KOPT-K1 (cell line): ENCODE data around the gene CHST8.

Experiments used
- H3K27ac ChIP-seq: fragments of 200-600 bp; sonication (generic); 2 replicates; pipeline ENCODE4 v1.5.1; 2016; ENCODE audit warnings: antibody characterized with exemption, mild to moderate bottlenecking, low read depth, low read length; ENCODE audit not compliant: poor library complexity, severe bottlenecking
- H3K36me3 ChIP-seq: fragments of 200-600 bp; sonication (generic); 2 replicates; pipeline ENCODE4 v1.5.1; 2017; ENCODE audit warnings: antibody characterized with exemption, mild to moderate bottlenecking, low read length, moderate library complexity; ENCODE audit not compliant: insufficient read depth
- H3K9me3 ChIP-seq: fragments of 200-600 bp; sonication (generic); 2 replicates; pipeline ENCODE4 v1.5.1; 2017; ENCODE audit warnings: antibody characterized with exemption, low read length, mild to moderate bottlenecking; ENCODE audit not compliant: insufficient read depth, poor library complexity, severe bottlenecking

The CHST8 gene

DNA sequence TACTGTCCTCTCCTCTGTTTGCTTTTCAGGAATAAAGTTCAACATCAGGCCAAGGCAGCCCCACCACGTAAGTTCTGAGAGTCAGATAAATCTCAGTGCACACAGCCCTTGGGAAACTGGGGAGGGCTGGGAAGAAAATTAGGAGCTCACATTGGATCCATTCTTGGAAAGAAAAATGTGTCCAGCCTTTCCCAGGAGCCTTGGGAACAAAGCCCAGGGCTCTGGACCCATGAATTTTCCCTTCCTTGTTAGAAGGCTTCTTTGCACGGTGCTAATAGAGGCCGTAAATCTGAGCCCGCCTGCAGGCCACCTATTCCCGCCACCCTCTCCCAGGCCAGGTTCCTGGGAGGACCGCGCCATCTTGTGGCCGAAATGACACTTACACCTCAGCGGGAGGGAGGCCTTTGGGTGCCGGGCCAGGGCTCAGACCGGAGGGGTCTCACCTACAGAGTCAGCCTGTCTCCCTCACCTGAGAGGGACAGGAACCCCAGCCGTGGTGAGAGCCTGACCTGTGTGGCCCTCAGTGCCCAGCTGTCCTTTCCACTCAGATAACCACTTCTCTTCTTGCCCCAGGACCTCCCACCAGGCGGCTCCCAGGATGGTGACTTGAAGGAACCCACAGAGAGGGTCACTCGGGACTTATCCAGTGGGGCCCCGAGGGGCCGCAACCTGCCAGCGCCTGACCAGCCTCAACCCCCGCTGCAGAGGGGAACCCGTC lies 149.8 kb downstream of the CHST8 start:
- no peak overlapping the region for H3K27ac ChIP-seq
- no peaks in the 10 kb centered on the region for H3K9me3 ChIP-seq
- H3K36me3 ChIP-seq, result no peaks in the 10 kb centered on the region

- H3K27ac ChIP-seq, result no peak overlapping the region
- H3K9me3 ChIP-seq, result no peaks in the 10 kb centered on the region
- H3K36me3 ChIP-seq, result no peaks in the 10 kb centered on the region
Observed at GRCh38 chr19:33772102-33772857, 150.5 kb downstream of the CHST8 start.

- Histone ChIP-seq H3K27ac (no peak overlapping the region), H3K36me3 (no peaks in the 10 kb centered on the region), H3K9me3 (no peaks in the 10 kb centered on the region)
Observed at GRCh38 chr19:33772858-33773180, 151.1 kb downstream of the CHST8 start.

DNA sequence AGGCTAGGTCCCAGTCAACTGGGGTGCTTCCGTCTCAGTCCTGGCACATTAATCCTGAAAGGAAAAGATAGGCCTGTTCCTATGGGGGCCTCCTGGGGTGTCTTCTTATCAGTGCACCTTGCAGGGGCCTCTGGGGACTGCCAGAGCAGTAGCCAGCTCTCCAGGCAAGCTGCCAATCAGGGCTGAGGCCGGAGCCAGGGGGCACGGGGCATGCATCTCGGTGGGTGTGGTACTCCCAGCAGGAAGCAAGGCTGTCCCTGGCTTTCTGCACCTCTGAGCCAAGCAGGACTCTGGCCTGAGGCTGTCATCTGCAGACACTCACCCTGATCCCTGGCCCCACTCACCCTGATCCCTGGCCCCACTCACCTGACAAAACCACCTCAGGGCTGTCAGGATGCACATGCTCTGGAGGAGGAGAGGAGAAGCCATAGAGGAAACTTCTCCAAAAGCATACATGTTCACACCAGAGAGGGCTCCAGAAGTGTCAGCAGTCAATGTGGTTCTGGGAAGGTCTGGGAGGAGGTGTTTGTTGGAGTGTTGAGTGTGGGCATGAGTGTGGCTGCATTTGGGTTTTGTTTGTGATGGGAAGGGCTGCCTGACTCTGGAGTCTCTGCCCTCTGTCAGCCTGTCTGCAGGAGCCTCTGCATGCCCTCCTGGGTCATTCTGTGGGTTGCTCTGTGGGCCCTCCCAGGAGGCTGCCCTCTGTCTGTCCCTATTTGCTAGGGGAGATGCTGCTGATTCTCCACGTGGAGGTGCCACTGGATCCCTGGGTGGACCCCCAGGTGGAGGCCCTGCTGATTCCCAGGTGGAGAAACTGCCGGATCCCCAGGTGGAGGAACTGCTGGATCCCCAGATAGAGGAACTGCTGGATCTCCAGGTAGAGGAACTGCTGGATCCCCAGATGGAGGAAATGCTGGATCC lies 152.2 kb downstream of the CHST8 start:
- H3K36me3 ChIP-seq, result no peaks in the 10 kb centered on the region
- H3K9me3 ChIP-seq, result no peaks in the 10 kb centered on the region
- no peak overlapping the region for H3K27ac ChIP-seq

GRCh38 chr19:33774751-33775150 lies 153.0 kb downstream of the CHST8 start:
- Histone ChIP-seq H3K9me3 (no peaks in the 10 kb centered on the region), H3K27ac (no peak overlapping the region)

GRCh38 chr19:33775731-33776487 lies 154.2 kb downstream of the CHST8 start:
- Histone ChIP-seq H3K36me3 (no peaks in the 10 kb centered on the region), H3K27ac (no peak overlapping the region), H3K9me3 (no peaks in the 10 kb centered on the region)

More at GRCh38 chr19:33774751-33775150, 153.0 kb downstream of the CHST8 start:
- H3K36me3 ChIP-seq, result no peaks in the 10 kb centered on the region

GRCh38 chr19:33777351-33777750 lies 155.6 kb downstream of the CHST8 start:
- no peak overlapping the region for H3K27ac ChIP-seq
- no peaks in the 10 kb centered on the region for H3K9me3 ChIP-seq
- H3K36me3 ChIP-seq, result no peaks in the 10 kb centered on the region

DNA sequence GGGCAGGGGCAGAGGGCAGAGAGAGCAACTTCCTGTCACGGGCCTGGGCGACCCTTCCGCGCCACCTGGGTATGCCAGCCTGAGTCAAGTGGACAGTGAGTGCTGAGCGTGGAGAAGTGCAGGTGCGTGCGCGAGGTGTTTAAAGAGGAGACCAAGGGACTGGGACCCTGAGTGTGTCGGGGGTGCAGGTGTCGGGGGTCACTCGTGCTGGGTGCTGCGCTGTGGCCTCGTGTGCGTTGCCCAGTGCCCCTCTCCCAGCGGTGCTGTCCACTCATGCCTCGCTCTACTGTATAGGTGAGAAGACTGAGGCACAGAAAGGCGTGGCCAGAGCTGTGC lies 156.0 kb downstream of the CHST8 start:
- no peak overlapping the region for H3K27ac ChIP-seq
- no peaks in the 10 kb centered on the region for H3K36me3 ChIP-seq
- no peaks in the 10 kb centered on the region for H3K9me3 ChIP-seq

DNA sequence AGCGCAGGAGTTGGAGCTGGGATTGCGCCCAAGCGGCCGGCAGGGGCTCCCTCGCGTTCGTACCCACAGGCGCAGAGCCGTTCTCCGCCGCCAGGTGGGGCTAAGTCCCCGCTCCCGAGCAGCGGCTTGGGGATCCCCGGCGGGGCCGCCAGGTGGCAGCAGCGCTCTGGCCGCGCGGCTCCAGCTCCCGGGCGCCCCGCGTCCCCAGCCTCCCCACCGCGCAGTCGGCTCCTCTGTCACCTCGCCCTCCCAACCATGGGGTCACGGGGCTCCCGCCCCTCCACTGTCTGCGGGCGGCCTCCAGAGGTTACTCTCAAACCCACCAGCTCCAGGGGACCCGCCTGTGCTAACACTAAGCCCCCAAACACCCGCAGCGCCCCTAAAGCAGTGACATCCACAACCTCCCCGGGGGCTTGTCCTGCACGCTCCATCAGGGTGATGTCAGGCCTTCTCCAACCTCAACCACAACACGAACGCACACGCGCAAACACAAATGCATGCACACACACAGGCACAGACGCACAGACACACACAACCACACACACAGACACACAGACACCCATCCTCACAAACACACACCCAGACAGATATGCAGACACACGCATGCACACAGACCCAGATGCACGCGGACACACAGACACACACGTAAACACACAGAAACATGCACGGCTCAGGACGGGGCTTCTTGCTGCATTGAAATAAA lies 156.5 kb downstream of the CHST8 start:
- Histone ChIP-seq H3K9me3 (no peaks in the 10 kb centered on the region), H3K27ac (no peak overlapping the region), H3K36me3 (no peaks in the 10 kb centered on the region)

DNA sequence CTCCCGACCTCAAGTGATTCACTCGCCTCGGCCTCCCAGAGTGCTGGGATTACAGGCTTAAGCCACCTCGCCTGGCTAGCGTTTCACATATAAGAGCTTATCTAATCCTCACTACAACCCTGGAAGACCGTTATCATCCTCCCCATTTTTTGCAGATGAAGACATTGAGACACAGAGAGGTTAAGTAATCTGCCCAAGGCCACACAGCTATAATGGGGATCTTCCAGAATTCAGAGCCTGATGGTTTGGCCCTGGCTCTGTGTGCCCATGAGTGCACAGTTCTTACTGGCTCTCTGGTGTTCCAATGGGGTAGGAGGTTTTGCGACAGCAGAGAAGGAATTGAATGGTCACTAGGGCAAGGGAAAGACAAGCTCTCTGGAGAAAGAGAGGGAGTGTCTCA lies 158.1 kb downstream of the CHST8 start:
- Histone ChIP-seq H3K9me3 (no peaks in the 10 kb centered on the region), H3K36me3 (no peaks in the 10 kb centered on the region), H3K27ac (no peak overlapping the region)

DNA sequence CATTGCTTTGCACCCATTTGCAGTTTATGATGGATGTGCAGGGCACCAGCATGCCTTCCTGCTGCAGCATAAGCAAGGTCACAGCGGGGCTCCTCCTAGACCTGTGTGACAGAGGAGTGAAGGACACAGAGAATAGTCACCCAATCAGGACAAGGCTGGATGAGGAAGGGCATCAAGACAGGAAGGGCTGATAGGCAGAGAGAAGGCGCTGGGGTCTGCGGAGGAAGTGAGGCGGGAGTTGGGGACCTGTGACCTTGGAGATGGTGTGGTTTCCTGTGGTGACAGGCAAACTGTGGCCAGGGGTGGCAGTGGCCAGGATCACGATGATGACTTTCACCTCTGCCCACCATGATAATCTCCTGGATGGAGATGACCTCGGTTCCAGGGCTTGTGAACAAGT lies 158.5 kb downstream of the CHST8 start:
- Histone ChIP-seq H3K9me3 (no peaks in the 10 kb centered on the region), H3K27ac (no peak overlapping the region), H3K36me3 (no peaks in the 10 kb centered on the region)

- Histone ChIP-seq H3K36me3 (no peaks in the 10 kb centered on the region), H3K27ac (no peak overlapping the region), H3K9me3 (no peaks in the 10 kb centered on the region)
Observed at GRCh38 chr19:33780746-33781145, 159.0 kb downstream of the CHST8 start.

DNA sequence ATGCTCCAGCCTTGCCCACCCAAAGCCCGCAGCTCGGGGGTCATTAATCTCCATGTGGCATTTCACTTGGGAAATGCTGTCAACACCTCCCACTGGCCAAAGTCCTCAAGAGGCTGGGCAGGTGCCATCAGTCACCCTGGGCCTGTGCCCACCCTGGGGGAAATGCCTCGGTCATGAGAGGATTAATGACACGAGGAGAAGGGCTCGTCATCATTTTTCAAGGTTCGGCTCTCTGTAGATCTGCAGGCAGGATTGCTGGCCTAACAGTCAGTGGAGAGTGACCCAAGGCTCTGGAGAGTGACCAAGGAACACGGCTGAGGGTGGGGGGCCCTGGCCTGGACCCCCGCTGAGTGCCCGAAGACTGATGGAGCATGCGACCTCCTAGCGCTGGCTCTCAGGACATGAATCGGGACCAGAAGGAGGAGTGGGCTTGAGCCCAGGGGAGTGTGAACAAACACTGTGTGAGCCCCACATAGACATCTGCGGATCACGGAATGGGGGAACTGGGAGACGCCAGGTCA lies 159.7 kb downstream of the CHST8 start:
- no peak overlapping the region for H3K27ac ChIP-seq
- no peaks in the 10 kb centered on the region for H3K9me3 ChIP-seq

DNA sequence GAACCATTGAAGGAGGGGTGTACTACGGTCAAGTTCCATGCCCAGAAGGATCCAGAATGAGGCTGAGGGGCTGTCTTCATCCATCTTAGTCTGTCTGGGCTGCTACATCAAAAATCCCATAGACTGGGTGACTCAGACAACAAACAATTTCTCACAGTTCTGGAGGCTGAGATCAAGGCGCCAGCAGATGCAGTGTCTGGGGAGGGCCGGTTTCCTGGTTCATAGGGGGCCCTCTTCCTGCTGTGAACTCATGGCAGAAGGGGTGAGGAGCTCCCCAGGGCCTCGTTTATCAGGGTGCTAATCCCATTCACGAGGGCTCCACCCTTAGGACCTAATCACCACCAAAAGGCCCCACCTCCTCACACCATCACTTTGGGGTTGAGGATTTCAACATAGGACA lies 160.2 kb downstream of the CHST8 start:
- no peak overlapping the region for H3K27ac ChIP-seq
- H3K36me3 ChIP-seq, result no peaks in the 10 kb centered on the region
- no peaks in the 10 kb centered on the region for H3K9me3 ChIP-seq

More for the DNA sequence above, 159.7 kb downstream of the CHST8 start:
- H3K36me3 ChIP-seq, result no peaks in the 10 kb centered on the region
